ENCODE results near the gene MRPL43.
"Not testable (repeated sequence)": the region's sequence is repeated elsewhere in the genome, so short reads cannot be mapped to it uniquely, and the experiment has no call there.

Gene MRPL43

DNA sequence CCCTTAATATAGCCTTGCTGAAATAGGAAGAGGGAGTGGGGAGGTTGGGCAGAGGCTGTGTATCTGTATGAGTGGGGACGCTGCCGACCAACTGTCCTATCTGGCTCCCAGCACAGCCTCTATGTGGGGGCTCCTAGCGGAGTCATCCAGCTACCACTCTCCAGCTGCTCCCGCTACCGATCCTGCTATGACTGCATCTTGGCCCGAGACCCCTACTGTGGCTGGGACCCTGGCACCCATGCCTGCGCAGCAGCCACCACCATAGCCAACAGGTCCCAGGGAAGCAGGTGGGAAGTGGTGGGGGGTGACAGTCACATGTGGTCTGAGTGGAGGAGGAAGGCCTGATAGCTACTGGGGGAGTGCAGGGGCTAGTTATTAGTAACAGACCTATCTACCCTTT lies 6.6 kb downstream of the MRPL43 start:
- no peak for DNase-seq

DNA sequence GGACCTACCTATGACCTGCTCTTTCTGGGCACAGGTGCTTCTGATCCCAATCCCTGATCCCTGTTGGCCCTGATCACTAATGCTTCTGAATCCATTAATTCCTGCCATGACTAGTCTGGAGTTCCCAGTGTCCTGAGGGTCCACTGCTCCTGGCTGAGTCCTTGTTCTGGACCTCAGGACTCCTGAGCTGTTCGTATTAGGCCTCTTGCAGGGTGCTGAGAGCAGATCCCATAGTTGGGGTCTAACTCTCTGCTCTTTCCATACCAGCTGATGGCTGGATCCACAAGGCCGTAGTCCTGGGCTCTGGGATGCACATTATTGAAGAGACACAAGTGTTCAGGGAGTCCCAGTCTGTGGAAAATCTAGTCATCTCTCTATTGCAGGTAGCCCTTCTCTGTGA lies 7.0 kb downstream of the MRPL43 start:
- DNase-seq: no peak

GRCh38 chr10:100979791-100980272 lies 7.5 kb downstream of the MRPL43 start:
- no peak for DNase-seq

- no peak for DNase-seq
Observed at GRCh38 chr10:100978901-100979195, 8.4 kb downstream of the MRPL43 start.

DNA sequence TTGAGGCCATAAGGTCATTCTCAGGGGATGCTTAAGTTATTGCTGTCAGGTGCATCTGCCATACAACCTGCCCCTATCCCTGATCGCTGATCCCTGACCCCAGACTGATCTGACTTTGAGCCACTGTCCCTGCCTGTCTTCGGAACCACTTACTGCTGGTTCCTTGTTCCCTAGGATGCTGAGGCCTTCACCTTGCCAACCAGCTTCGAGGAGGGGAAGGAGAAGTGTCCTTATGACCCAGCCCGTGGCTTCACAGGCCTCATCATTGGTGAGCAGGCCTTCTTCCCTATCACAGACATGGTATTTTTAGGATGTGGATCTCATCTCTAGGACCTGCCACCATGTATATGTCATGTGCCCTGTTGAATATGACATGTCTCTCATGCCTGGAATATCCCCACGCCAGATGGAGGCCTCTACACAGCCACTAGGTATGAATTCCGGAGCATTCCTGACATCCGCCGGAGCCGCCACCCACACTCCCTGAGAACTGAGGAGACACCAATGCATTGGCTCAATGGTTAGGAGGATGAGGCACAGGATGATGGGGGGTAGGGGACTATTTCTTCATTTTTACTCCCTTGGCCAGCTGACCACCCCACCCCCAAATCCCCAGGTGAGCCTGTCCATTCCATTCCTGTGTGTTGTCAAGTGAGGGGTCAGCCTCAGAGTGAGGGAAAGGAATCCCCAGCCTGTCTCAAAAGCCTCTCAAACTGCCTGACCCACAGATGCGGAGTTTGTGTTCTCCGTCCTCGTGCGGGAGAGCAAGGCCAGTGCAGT lies 9.0 kb downstream of the MRPL43 start:
- no peak for DNase-seq

DNA sequence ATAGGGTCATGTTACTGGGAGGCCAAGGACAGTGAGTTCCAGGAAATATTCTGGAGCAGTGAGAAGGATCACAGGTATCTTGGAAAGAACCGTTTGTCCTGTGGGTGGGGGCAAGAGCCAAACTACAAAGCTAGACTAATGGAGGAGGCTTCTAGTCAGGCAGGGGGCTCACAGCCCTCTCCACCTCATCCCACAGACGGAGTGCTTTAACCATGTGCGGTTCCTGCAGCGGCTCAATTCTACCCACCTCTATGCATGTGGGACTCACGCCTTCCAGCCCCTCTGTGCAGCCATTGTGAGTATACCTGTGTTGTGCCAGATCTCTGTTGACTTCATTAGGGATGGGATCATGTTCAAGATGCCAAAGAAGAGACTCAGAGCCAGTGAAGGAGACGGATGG lies 9.9 kb downstream of the MRPL43 start:
- no peak for DNase-seq

DNA sequence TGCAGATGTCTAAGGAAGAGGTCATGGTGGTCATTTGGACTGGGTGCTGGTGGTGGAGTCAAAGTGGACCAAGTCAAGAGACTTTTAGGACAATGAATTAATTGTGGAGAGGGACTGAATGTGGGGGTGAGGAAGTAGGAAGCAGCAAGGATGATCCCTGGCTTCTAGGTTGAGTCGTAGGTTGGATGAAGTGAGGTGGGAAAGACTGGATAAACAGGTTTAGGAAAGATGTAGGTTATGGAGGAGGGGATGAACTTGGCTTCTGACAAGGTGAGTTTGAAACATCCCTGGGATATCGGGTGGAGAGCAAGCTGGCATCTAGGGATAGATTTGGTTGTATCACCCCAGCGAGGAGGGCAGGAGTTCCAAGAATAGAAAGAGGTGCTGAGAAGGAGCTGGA lies 10.4 kb downstream of the MRPL43 start:
- DNase-seq: no peak

- DNase-seq: not testable (repeated sequence)
Observed at GRCh38 chr10:100975397-100975796, 11.9 kb downstream of the MRPL43 start.

DNA sequence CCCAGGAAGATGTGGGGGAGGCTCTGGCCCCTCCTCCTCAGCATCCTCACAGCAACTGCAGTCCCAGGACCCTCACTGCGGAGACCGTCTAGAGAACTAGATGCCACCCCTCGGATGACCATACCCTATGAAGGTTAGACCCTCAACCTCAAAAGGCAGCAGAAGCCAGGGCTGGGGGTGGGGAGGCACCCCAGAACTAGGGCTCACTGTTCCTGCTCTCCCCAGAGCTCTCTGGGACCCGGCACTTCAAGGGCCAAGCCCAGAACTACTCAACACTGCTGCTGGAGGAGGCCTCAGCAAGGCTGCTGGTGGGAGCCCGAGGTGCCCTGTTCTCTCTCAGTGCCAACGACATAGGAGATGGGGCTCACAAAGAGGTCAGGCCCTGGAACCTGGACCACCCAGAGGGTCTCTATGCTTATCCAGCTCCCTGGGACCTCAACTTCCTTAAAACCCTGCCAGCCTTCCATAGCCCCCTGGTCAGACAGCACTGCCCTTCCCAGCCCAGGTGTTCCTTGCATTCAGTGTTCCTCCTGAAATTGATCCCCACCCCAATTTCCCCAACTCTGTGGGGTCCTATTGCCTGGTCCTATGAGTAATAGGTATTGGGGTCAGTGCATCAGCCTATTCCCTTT lies 14.3 kb downstream of the MRPL43 start:
- no peak for DNase-seq

GRCh38 chr10:100972115-100972903 lies 15.0 kb downstream of the MRPL43 start:
- no peak for DNase-seq

DNA sequence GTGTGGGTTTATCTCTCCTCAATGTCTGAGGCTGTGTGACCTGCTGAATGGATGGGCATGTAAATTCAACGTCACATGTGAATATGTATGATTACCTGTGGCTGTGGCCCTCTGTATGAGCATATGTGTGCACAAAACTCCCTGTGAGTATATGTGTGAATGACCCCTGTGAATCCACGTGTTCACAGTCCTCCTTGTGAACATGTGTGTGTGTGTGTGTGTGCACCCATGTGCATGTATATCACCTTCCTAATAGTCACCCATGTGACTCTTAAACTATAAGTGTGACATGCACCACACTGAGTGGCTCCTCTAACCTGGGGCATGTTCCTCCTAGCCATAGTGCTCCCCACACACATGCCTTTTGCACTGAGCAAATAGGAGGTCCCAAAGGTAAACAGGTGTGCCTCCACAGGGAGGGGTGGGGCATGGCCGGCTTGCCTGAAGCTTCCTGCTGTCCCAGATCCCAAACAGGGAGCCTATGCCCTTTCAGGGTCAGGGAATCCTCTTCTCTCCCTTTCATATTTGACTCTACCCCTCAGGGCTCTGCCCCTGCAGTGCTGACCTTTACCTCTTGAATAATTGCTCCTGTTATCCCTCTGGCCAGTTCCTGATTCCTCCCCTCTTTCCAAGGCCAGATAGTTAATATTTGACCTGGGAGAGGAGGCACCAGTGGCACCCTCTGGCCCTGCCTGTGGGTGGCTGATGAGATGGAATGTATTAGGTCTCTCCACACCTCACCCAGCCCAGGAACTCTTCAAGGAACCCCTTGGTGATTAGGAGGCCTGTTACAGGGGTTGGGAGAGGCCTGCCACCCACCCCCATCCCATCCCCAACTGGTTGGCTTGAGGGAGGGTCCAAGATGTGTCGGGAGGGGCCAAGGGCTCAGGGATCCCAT lies 16.1 kb downstream of the MRPL43 start:
- no peak for DNase-seq

GRCh38 chr10:100970076-100970913 lies 17.0 kb downstream of the MRPL43 start:
- no peak for DNase-seq

DNA sequence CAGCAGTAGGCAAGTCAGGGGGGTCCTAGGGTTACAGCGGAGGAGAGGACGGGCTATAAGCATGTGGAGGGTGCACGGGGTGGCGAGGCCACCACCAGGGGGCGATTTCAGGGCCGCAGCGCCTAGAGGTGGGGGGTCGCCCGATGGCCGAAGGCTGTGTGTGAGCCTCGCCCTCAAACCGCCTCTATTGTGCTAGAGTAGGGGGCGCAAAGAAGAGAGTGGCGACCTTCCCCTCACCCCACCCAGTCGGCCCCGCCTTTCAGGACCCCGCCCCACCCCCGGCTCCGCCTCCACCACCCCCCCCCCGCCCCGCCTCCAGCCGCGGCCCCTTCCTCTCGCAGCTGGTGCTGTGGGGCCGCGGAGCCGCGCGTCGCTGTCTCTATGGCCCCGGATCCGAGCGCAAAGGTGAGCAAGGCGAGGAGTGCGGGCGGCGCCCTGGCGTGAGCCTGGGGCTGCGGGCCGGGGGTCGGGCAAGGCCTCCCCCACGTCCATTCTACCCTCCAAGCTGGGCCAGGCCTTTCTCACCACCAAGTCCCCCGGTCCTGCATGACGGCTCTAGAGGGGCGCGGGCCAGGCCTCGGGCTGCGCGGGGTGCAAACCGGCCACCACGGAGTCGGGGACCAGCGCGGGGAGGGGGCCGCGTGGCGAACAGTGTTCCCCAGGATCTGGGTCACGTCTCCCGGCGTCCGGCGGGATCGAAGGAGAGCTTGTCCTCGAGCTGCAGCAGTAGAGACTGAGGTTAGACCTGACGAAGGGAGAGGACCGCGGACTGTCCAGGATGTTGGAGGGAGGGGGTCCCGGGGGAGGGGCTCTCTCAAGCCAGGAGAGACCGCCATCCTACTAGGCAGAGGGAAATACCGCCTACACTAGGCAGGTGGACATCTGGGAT lies 17.9 kb downstream of the MRPL43 start, which contains the start of gene SEMA4G:
TSS of gene SEMA4G (plus strand) at position 318 of the 889 bp plus-strand sequence. CDS start 3,409 bp downstream, outside the sequence.
- peak; percentile 11 for DNase-seq

- DNase-seq: no peak
Observed at GRCh38 chr10:100968863-100969186, 18.5 kb downstream of the MRPL43 start.

DNA sequence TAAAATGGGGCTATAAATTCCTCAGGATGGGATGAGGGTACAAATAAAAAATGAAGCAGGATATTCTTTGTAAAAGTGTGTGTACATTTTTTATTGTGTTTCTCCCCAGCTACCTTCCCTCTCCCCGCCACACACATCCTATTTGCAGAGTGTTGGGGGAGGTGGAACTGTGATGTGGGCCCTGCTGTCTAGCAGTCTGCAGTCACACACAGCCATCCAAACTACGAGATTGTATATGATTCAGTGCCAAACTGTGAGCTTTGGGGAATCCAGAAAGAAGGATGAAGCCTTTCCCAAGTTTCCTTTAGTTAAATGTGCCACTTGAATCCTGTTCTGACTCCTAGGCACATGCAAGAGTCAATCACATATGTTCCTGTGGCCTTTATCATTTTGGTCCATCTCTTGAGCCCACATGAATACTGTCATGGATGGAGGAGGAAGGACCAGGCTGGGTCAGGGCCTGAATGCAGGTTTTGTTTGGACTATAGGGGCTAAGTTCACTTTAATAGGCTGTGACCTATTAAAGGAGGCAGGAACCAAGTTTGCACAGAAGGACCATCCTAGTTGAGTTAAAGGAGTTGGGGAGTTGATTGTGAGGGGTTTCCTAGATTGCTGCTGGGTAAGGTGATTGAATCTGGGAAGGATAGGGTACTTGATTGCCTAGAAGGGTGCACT lies 19.1 kb downstream of the MRPL43 start:
- no peak for DNase-seq

DNA sequence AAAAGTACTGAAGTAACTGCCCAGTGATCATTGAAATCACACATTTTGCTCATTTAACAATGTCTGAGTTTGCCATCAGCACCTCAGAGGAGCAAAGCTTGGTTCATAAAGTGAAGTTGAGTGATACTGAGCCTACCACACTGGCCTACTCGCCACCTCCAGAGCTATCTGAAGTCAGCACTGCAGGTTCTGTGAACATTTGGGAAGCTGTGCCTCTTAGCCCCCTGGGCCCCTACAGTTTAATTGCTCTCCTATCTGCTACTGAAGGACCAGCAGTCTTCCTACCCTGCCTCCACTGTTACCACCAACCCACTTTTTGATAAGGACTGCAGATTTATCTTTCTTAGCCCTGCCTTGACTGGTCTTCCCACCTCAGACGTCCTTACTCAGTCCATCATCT lies 20.0 kb downstream of the MRPL43 start:
- DNase-seq: no peak

DNA sequence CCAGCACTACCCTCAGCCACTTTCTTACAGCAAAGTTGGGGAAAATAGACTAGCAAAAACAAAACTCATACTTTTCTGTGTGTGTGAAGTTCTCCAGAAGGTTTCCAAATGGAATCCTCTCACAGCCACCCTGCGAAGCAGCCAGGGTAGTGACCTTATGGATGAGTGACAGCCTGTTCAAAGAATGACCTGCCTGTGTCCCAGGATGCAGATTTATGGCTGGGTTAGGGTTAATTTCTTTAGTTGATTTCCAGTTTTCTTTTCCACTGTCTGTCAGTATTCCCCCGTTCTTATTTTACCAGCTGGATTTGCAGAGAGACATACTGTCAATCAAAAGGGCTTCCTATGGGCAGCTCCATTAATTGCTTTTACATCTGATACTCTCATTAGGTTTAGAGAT lies 20.4 kb downstream of the MRPL43 start:
- DNase-seq: no peak

GRCh38 chr10:100965820-100966219 lies 21.5 kb downstream of the MRPL43 start:
- no peak for DNase-seq

GRCh38 chr10:100963826-100964225 lies 23.5 kb downstream of the MRPL43 start:
- no peak for DNase-seq
